Activated CD8-positive, alpha-beta memory T cell treated with anti-CD3 and anti-CD28 coated beads, Interleukin-2, amount 50 U/mL, for 24 hours (primary cell): ENCODE measurements around the gene PPP6R3.
"Not testable (repeated sequence)": the region's sequence is repeated elsewhere in the genome, so short reads cannot be mapped to it uniquely, and the experiment has no call there.

Source experiments
- DNase-seq: peaks from one replicate; pipeline ENCODE4 v3.0.0-alpha.2; 2020; ENCODE audit errors: extremely low read depth

PPP6R3 gene

DNA sequence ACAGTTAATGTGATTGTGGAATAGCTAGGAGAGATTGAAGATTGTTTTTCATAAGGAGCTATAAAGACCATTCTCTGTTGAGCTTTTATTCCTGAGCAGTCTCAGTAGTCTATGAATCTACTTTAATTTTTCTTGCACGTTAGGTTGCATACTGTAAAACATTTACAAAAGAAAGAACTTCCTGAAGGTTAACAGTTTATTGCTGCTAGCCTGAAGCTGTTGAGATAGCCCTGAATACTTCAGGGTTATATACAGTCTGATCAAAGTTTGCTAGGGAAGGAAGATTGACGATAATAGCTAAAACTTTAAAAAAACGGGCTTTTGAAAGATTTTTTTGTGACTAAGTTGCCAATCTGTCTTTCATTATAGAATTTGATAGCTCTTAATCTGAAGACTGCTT is 64.8 kb downstream of the PPP6R3 start:
- no peak for DNase-seq

DNA sequence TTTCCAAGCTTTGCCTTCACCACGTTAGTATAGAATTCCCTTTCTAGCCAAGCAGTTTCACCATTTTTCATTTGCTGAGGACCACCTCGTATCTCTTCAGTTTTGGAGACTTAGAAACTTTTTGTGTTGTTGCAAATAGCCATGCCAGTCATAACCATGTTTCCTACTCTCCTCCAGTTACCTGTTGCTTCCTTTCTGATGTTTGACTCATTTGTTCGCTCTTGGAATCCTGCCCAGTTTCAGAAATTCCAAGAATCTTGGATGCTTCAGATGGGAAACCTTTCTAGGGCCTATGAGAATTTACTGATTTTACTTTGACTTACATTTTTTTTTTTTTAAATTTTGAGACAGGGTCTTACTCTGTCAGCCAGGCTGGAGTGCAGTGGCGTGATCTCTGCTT is 65.4 kb downstream of the PPP6R3 start:
- DNase-seq, result no peak

DNA sequence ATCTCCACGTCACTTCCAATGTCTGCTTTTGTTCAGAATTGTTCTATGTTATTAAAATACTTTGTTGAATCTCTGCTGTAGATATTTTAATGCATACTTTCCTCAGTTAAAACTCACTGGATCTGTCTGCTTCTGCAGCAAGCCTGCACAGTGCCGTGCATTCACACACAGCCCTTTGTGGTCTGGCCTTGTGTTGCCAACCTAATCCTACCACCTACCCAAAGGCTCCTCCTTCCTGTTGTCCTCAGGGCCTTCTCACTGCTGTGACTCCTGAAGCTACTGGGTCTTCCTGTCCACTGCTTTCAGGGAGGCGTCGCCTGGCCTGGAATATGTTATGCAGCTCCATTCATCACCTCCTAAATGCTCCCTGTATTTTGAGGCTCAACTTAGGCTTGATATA is 67.0 kb downstream of the PPP6R3 start:
- no peak for DNase-seq

DNA sequence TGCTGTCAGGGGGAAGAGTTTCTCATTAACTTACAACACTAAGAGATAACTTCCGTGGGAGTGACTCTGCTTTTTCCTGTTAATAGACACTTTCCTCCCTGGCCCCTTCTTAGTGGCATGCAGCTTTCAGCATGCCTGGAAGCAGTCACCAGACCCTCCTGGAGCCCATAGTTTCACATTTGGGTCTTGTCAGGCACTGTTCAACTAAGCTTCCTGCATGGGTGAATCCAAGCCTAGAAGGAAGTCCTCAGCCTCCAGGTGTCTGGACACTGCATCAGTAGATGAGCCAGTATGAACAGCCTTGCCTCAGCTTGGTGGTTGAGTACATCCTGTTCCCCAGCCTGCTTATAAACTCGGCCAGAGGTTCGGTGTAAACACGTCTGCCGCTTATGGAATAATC is 68.1 kb downstream of the PPP6R3 start:
- no peak for DNase-seq

DNA sequence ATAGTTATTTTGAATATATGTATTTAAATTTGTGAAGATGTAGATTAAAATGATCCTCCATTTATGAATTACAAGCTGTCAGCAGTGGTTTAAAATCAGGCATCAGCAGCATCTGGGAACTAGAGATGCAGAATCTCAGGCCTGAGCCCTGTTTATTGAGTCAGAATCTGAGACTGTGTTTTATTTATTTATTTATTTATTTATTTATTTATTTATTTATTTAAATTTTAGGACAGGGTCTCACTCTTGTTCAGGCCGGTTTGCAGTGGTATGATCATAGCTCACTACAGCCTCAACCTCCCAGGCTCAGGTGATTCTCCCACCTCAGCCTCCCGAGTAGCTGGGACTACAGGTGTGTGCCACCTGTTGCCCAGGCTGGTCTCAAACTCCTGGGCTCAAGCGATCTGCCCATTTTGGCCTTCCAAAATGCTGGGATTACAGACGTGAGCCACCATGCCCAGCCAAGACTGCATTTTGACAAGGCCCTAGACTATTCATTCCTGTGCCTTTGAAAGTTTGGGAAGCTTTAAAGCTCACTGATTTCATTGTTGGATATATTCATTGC is 70.7 kb downstream of the PPP6R3 start:
- no peak for DNase-seq

- DNase-seq, result no peak
These were observed 72.3 kb downstream of the PPP6R3 start for GRCh38 chr11:68532727-68533369.

- no peak for DNase-seq
These were observed 73.4 kb downstream of the PPP6R3 start for GRCh38 chr11:68533945-68534344.

GRCh38 chr11:68535098-68535497 is 74.5 kb downstream of the PPP6R3 start:
- no peak for DNase-seq

DNA sequence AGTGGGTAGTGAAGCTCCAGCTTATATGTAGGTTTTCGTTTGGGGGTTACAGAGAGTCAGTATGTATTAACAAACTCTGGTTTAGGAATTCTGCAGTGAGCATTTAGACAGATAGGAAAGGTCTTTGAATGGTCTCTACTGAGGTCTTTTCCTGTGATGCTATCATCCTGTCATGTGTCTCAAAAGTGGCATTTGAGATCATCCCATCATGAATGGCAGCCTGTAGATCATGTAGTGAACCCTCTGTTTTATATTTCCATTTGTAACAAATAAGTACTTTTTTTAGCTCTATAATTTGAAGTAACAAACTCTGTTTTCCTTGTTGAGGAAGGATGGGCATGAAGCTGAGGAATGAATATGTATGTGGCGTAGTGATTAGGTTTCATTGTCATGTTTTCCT is 76.2 kb downstream of the PPP6R3 start:
- DNase-seq, result no peak

GRCh38 chr11:68538025-68538424 is 77.5 kb downstream of the PPP6R3 start:
- DNase-seq, result no peak

DNA sequence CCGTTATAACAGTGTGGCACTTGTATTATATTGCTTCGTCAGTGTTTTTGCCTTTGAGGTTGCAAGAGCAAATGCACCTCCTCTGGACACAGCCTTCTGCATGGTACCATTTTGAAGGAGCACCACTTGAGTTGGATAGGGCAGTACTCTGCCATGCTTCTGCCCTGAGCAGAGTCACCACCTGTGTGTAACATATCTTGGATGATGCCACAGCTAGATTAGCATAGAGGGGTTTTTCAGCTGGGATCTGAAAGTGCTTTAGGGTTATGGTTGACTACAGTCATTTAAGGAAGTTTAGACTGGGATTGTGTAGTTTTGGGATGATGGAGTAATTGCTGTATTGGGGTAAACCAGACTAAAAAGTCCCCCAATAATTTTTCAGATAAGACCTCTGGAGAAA is 78.8 kb downstream of the PPP6R3 start:
- DNase-seq, result no peak

- not testable (repeated sequence) for DNase-seq
These were observed 80.0 kb downstream of the PPP6R3 start for GRCh38 chr11:68540504-68540903.

- DNase-seq, result no peak
These were observed 80.6 kb downstream of the PPP6R3 start for GRCh38 chr11:68541116-68541515.

GRCh38 chr11:68541991-68542390 is 81.4 kb downstream of the PPP6R3 start:
- no peak for DNase-seq

GRCh38 chr11:68542617-68543016 is 82.1 kb downstream of the PPP6R3 start:
- no peak for DNase-seq

DNA sequence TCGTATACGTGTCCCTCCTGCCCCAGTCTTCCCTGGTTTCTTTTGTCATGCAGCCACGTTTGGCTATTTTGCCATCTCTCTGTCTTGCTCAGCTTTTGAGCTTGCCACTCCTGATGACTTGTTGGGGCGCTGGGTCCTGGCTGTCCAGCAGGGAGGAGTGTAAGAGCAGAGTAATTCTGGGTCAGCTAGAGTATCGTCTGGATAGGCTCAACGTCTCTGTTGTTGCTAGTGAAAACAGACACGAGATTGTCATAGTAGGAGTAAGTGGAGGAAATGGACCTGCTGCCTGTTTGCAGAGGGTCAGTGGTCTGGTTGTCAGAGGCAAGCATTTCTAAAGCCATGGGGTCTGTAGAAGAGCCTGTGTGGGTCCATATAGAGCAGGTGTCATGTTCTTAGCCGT is 83.0 kb downstream of the PPP6R3 start:
- no peak for DNase-seq

- no peak for DNase-seq
These were observed 84.8 kb downstream of the PPP6R3 start for GRCh38 chr11:68545347-68545746.

GRCh38 chr11:68545796-68546195 is 85.2 kb downstream of the PPP6R3 start:
- no peak for DNase-seq

GRCh38 chr11:68546555-68546954 is 86.0 kb downstream of the PPP6R3 start:
- DNase-seq, result no peak

- no peak for DNase-seq
These were observed 89.4 kb downstream of the PPP6R3 start for GRCh38 chr11:68549789-68550484.

- DNase-seq, result no peak
These were observed 89.9 kb downstream of the PPP6R3 start for GRCh38 chr11:68550485-68550817.

DNA sequence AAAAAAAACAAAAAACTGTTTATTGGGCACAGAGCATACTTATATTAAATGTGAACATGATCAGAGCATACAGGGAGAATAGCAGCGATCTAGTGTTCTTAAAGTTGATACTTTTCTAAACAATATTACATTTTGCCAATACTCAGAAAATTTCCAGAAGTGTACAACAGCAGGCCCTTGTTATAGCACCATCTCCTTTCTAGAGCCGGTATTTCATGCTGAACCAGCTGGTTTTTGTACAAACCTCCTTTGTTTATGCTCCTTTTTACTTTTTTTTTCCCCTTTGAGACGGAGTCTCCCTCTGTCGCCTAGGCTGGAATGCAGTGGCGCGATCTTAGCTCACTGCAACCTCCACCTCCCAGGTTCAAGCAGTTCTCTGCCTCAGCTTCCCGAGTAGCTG is 90.7 kb downstream of the PPP6R3 start:
- no peak for DNase-seq

GRCh38 chr11:68551777-68552176 is 91.2 kb downstream of the PPP6R3 start:
- no peak for DNase-seq

DNA sequence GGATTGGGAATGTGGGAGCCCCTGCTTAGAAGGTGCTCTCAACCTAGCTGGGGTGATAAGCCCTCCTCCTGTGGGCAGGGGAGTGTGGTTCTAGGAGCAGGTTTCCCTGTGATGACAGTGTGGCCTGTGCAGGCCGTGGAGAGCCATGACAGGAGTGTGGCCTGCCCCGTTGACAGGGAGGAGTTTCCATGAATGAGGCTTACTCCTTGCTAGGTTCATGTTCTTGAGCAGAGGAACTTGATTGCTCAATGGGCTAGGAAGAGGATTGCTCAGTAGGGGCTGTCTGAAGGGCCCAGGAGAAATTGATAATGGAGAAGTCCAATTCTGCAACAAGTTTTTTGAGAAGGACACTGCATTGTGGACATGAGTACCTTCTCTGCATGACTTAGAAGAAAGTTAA is 92.0 kb downstream of the PPP6R3 start:
- no peak for DNase-seq
